ENCODE results near the gene FAM241A.

FAM241A gene

GRCh38 chr4:112214390-112215264 is 69.4 kb downstream of the FAM241A start:
- DNase-seq (ENCODE audit: low read depth): no peak

- DNase-seq (ENCODE audit: low read depth): no peak
These were observed 74.6 kb downstream of the FAM241A start for GRCh38 chr4:112219826-112220366.

GRCh38 chr4:112222219-112222955 is 77.1 kb downstream of the FAM241A start:
- no peak for DNase-seq (ENCODE audit: low read depth)

- no peak for DNase-seq (ENCODE audit: low read depth)
These were observed 79.9 kb downstream of the FAM241A start for GRCh38 chr4:112225157-112225556.

- DNase-seq (ENCODE audit: low read depth): peak; percentile 97
These were observed 85.9 kb downstream of the FAM241A start for GRCh38 chr4:112230879-112231778.

GRCh38 chr4:112231779-112232713 is 86.8 kb downstream of the FAM241A start, which contains the start of gene AP1AR:
TSS of gene AP1AR (plus strand) at chr4:112231787. CDS start at chr4:112232092, 305 bp downstream.
- peak; percentile 56 for DNase-seq (ENCODE audit: low read depth)

- DNase-seq (ENCODE audit: low read depth): peak; percentile 81
These were observed 89.8 kb downstream of the FAM241A start for GRCh38 chr4:112234952-112235609.

- DNase-seq (ENCODE audit: low read depth): no peak
These were observed 90.8 kb downstream of the FAM241A start for GRCh38 chr4:112236040-112236439.

GRCh38 chr4:112238833-112239232 is 93.6 kb downstream of the FAM241A start:
- DNase-seq (ENCODE audit: low read depth): no peak

Data from fibroblast of the conjunctiva (primary cell).